Activated CD4-positive, alpha-beta memory T cell treated with anti-CD3 and anti-CD28 coated beads for 36 hours (primary cell): ENCODE data around the gene PLXNA2. TPM values are rescaled to one million over a fixed set of nuclear protein-coding genes. Genes with fewer than 3 reads are reported as not detected.

Experiments
- CTCF ChIA-PET: fragments of 350-600 bp; sonication (Branson Sonifier 250); formaldehyde crosslinking; loops from one replicate; lab custom pipeline; 2021; ENCODE audit warnings: antibody characterized with exemption, inconsistent platforms; lab: Charles Lee
- POLR2A ChIA-PET: fragments of 350-600 bp; sonication (Branson Sonifier 250); formaldehyde crosslinking; loops from one replicate; lab custom pipeline; 2021; ENCODE audit warnings: antibody characterized with exemption; lab: Charles Lee
- DNase-seq: peaks from one replicate; pipeline ENCODE4 v3.0.0-alpha.2; 2020
- H3K27ac Mint-ChIP-seq: one replicate; pipeline ENCODE4 v1.8.0; 2021; ENCODE audit warnings: mixed read lengths
- H3K27me3 Mint-ChIP-seq: one replicate; pipeline ENCODE4 v1.8.0; 2021; ENCODE audit warnings: mixed read lengths
- H3K36me3 Mint-ChIP-seq: one replicate; pipeline ENCODE4 v1.8.0; 2021; ENCODE audit warnings: mixed read lengths
- H3K4me1 Mint-ChIP-seq: one replicate; pipeline ENCODE4 v1.8.0; 2021; ENCODE audit warnings: low read depth, mixed read lengths
- H3K4me3 Mint-ChIP-seq: one replicate; pipeline ENCODE4 v1.8.0; 2021; ENCODE audit warnings: mild to moderate bottlenecking, mixed read lengths
- H3K9me3 Mint-ChIP-seq: one replicate; pipeline ENCODE4 v1.8.0; 2021; ENCODE audit warnings: mixed read lengths
- intact Hi-C: fragments of 100-400 bp; cut with micrococcal nuclease; formaldehyde crosslinking; loops from one replicate; pipeline ENCODE4 v1.15.1; 2023
- total RNA-seq, 2 experiments: library from RNA; stranded (reverse); gene quantifications; one replicate each; pipeline ENCODE4 v1.2.3, GENCODE V29; 2021

The PLXNA2 gene
- total RNA-seq, 2 experiments from 2014 or later = 0.29 to 0.34 TPM

DNA sequence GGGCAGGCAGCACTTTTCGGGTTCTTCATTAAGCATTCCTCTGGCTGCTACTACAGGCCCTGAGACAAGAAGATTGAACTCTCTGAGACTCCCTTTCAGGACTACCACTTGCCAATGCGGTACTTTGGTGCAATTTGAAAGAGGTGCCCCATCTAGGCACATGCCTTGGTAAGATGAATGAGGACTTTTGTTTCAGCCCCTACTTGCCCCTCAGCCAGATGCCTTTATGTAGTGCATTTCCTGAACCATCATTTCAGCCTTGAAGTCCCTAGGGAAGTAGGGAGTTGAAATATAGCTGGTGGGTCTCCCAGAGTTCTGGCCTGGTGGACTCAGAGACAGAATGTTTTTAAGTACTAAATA is 123.8 kb downstream of the PLXNA2 start:
- Mint-ChIP-seq H3K4me1 (no peaks in the 10 kb centered on the region), H3K9me3 (no peaks in the 10 kb centered on the region), H3K4me3 (no peak overlapping the region), H3K27me3 (peaks cover 2% of the 10 kb centered on the region), H3K36me3 (no peaks in the 10 kb centered on the region), H3K27ac (no peak overlapping the region)
- ChIA-PET CTCF (interaction anchor here (0.8 kb wide), 1 partner anchor 11 kb away, joined by 3 read pairs; no protein-coding TSS in a partner anchor), POLR2A (no interaction called here)
- no peak for DNase-seq
- intact Hi-C loops = no loop called here

- no peaks in the 10 kb centered on the region for H3K9me3 Mint-ChIP-seq
- CTCF ChIA-PET = no interaction called here
Measured at GRCh38 chr1:208118841-208119606, 125.2 kb downstream of the PLXNA2 start.

GRCh38 chr1:208118306-208118705 is 125.9 kb downstream of the PLXNA2 start:
- CTCF ChIA-PET = no interaction called here
- DNase-seq = no peak
- H3K4me3 Mint-ChIP-seq = no peak overlapping the region
- H3K4me1 Mint-ChIP-seq = no peaks in the 10 kb centered on the region
- intact Hi-C loops = no loop called here
- H3K36me3 Mint-ChIP-seq = no peaks in the 10 kb centered on the region
- no peaks in the 10 kb centered on the region for H3K9me3 Mint-ChIP-seq
- no peak overlapping the region for H3K27ac Mint-ChIP-seq
- POLR2A ChIA-PET = no interaction called here
- H3K27me3 Mint-ChIP-seq = peaks cover 2% of the 10 kb centered on the region

More at GRCh38 chr1:208118841-208119606, 125.2 kb downstream of the PLXNA2 start:
- Mint-ChIP-seq H3K36me3 (no peaks in the 10 kb centered on the region), H3K4me3 (no peak overlapping the region), H3K27me3 (peaks cover 2% of the 10 kb centered on the region), H3K27ac (no peak overlapping the region), H3K4me1 (no peaks in the 10 kb centered on the region)
- POLR2A ChIA-PET = no interaction called here
- no peak for DNase-seq
- intact Hi-C loops = no loop called here

DNA sequence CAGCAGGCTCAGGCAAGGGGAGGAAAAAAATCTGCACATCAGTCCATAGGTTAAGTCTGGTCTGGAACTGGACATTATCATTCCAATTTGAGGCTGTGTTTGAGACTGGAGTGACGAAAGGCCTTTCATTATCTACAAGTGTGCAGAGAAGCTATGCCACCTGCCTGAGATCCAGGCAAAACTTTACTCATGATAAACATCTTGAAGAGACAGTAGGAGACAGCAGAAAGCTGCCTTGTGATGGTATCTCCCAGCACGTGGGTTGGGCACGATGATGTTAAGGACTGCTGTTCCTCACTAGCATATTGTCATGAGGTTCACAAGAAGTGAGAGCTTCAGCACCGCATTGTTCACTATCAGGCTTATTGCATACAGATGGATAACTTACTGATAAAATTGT is 126.4 kb downstream of the PLXNA2 start:
- H3K27me3 Mint-ChIP-seq = peaks cover 2% of the 10 kb centered on the region
- H3K36me3 Mint-ChIP-seq = no peaks in the 10 kb centered on the region
- H3K27ac Mint-ChIP-seq = no peak overlapping the region
- intact Hi-C loops = no loop called here
- ChIA-PET CTCF (no interaction called here), POLR2A (no interaction called here)
- no peak for DNase-seq
- no peak overlapping the region for H3K4me3 Mint-ChIP-seq
- no peaks in the 10 kb centered on the region for H3K9me3 Mint-ChIP-seq
- no peaks in the 10 kb centered on the region for H3K4me1 Mint-ChIP-seq

- Mint-ChIP-seq H3K27ac (no peak overlapping the region), H3K4me3 (no peak overlapping the region), H3K36me3 (no peaks in the 10 kb centered on the region), H3K9me3 (no peaks in the 10 kb centered on the region), H3K27me3 (peaks cover 2% of the 10 kb centered on the region), H3K4me1 (no peaks in the 10 kb centered on the region)
- DNase-seq = no peak
- ChIA-PET POLR2A (no interaction called here), CTCF (no interaction called here)
- intact Hi-C loops = no loop called here
Measured at GRCh38 chr1:208117409-208117808, 126.8 kb downstream of the PLXNA2 start.

- Mint-ChIP-seq H3K4me3 (no peak overlapping the region), H3K36me3 (no peaks in the 10 kb centered on the region), H3K9me3 (no peaks in the 10 kb centered on the region), H3K4me1 (no peaks in the 10 kb centered on the region), H3K27ac (no peak overlapping the region), H3K27me3 (peaks cover 2% of the 10 kb centered on the region)
- intact Hi-C loops = no loop called here
- ChIA-PET POLR2A (no interaction called here), CTCF (interaction anchor here (0.9 kb wide), 1 partner anchor 16 kb away, joined by 4 read pairs; no protein-coding TSS in a partner anchor)
- no peak for DNase-seq
Measured at GRCh38 chr1:208115924-208116640, 128.1 kb downstream of the PLXNA2 start.

- Mint-ChIP-seq H3K36me3 (no peaks in the 10 kb centered on the region), H3K9me3 (no peaks in the 10 kb centered on the region), H3K4me1 (no peaks in the 10 kb centered on the region), H3K27me3 (peaks cover 2% of the 10 kb centered on the region), H3K27ac (no peak overlapping the region), H3K4me3 (no peak overlapping the region)
- intact Hi-C loops = no loop called here
- no peak for DNase-seq
- CTCF ChIA-PET = interaction anchor here (1.0 kb wide), 2 partner anchors 19 to 20 kb away, joined by 3 read pairs; no protein-coding TSS in a partner anchor
- POLR2A ChIA-PET = no interaction called here
Measured at GRCh38 chr1:208113011-208113410, 131.2 kb downstream of the PLXNA2 start.

- Mint-ChIP-seq H3K27ac (no peak overlapping the region), H3K36me3 (no peaks in the 10 kb centered on the region), H3K4me3 (no peak overlapping the region), H3K27me3 (peaks cover 2% of the 10 kb centered on the region), H3K4me1 (no peaks in the 10 kb centered on the region), H3K9me3 (no peaks in the 10 kb centered on the region)
- ChIA-PET POLR2A (no interaction called here), CTCF (interaction anchor here (1.0 kb wide), 1 partner anchor 18 kb away, joined by 3 read pairs; no protein-coding TSS in a partner anchor)
- intact Hi-C loops = no loop called here
- no peak for DNase-seq
Measured at GRCh38 chr1:208112401-208112800, 131.8 kb downstream of the PLXNA2 start.

- H3K9me3 Mint-ChIP-seq = no peaks in the 10 kb centered on the region
- DNase-seq = no peak
- CTCF ChIA-PET = interaction anchor here (0.5 to 1.1 kb wide), 2 partner anchors 133 to 707 kb away, joined by 3 to 4 read pairs; no protein-coding TSS in a partner anchor
- H3K4me3 Mint-ChIP-seq = no peak overlapping the region
- POLR2A ChIA-PET = no interaction called here
- H3K27ac Mint-ChIP-seq = no peak overlapping the region
- intact Hi-C loops = no loop called here
- H3K27me3 Mint-ChIP-seq = no peaks in the 10 kb centered on the region
- no peaks in the 10 kb centered on the region for H3K36me3 Mint-ChIP-seq
- no peaks in the 10 kb centered on the region for H3K4me1 Mint-ChIP-seq
Measured at GRCh38 chr1:208111646-208112190, 132.5 kb downstream of the PLXNA2 start.

DNA sequence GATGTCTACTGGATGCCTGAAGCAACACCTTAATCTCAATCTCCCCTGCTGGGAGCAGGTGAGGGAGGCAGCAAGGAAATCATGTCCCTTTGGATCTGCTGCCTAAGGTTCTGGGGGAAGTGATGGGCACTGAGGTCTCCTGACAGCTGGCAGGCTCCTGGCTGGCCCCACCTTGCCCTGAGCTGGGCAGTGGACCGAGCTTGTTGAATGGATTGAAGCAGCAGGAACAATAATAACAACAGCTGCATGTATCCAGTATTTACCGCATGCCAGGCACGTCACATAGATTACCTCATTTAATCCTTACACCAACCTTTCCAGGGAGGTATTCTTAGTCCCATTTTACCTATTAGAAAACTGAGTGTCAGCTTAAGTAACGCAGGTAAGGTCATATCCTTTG is 133.9 kb downstream of the PLXNA2 start:
- POLR2A ChIA-PET = interaction anchor here (1.1 kb wide), 1 partner anchor 9 kb away, joined by 3 read pairs; no protein-coding TSS in a partner anchor

GRCh38 chr1:208108646-208109330 is 135.4 kb downstream of the PLXNA2 start:
- H3K27me3 Mint-ChIP-seq = no peaks in the 10 kb centered on the region
- no peak overlapping the region for H3K4me3 Mint-ChIP-seq
- ChIA-PET POLR2A (no interaction called here), CTCF (no interaction called here)
- no peak for DNase-seq
- no peaks in the 10 kb centered on the region for H3K36me3 Mint-ChIP-seq
- H3K4me1 Mint-ChIP-seq = no peaks in the 10 kb centered on the region
- H3K27ac Mint-ChIP-seq = no peak overlapping the region
- H3K9me3 Mint-ChIP-seq = no peaks in the 10 kb centered on the region
- intact Hi-C loops = no loop called here

More for the DNA sequence above, 133.9 kb downstream of the PLXNA2 start:
- intact Hi-C loops = no loop called here
- CTCF ChIA-PET = interaction anchor here (1.1 kb wide), 1 partner anchor 135 kb away, joined by 3 read pairs; no protein-coding TSS in a partner anchor
- Mint-ChIP-seq H3K27me3 (no peaks in the 10 kb centered on the region), H3K9me3 (no peaks in the 10 kb centered on the region), H3K36me3 (no peaks in the 10 kb centered on the region), H3K4me1 (no peaks in the 10 kb centered on the region), H3K4me3 (no peak overlapping the region), H3K27ac (no peak overlapping the region)
- DNase-seq = no peak

DNA sequence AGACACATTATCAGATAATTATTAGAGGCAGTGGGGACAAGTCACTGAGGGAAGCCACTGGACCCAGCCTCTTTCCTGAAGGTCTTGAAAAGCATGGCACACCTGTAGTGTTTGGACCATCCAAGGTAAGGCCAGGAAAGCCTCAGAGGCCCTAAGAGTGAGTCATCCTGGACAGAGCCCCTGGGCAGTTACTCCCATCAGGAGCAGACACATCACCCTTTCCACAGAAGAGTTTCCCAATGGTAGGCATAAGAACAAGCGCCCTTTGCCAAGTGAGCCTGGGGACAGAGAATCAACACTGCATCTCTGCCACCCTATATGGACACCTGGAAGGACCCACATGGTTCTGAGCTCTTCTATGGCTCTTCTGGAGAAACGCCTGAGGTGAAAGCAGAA is 136.0 kb downstream of the PLXNA2 start:
- Mint-ChIP-seq H3K36me3 (no peaks in the 10 kb centered on the region), H3K4me3 (no peak overlapping the region), H3K27ac (no peak overlapping the region), H3K4me1 (no peaks in the 10 kb centered on the region), H3K9me3 (no peaks in the 10 kb centered on the region), H3K27me3 (no peaks in the 10 kb centered on the region)
- ChIA-PET CTCF (no interaction called here), POLR2A (no interaction called here)
- DNase-seq = no peak
- intact Hi-C loops = no loop called here
